Measurements from ENCODE around the gene LMTK3.

Gene LMTK3

DNA sequence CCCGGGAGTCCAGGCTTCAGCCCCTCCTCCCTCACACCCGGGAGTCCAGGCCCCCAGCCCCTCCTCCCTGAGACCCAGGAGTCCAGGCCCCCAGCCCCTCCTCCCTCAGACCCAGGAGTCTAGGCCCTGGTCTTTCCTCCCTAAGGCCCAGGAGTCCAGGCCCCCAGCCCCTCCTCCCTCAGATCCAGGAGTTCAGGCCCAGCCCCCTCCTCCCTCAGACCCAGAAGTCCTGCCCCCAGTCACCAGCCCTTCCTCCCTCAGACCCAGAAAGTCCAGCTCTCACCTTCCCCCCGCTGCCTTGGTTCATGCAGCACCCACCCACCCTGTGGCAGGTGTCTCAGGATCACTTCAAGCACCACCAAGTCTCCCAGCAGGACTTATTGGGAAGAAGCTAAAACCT lies 28.3 kb downstream of the LMTK3 start:
- Mint-ChIP-seq H3K4me1 (ENCODE audit: low read depth in 2 of 2) (peaks cover 13 to 18% of the 10 kb centered on the region in 2 donors), H3K27ac (peak overlapping the region; percentile 27 to 81), H3K9me3 (no peaks in the 10 kb centered on the region), H3K36me3 (ENCODE audit: insufficient read depth) (peaks cover 18% of the 10 kb centered on the region), H3K4me3 (no peak overlapping the region), H3K27me3 (no peaks in the 10 kb centered on the region)
- DNase-seq: no peak
- ATAC-seq (replicated peaks): no peak

DNA sequence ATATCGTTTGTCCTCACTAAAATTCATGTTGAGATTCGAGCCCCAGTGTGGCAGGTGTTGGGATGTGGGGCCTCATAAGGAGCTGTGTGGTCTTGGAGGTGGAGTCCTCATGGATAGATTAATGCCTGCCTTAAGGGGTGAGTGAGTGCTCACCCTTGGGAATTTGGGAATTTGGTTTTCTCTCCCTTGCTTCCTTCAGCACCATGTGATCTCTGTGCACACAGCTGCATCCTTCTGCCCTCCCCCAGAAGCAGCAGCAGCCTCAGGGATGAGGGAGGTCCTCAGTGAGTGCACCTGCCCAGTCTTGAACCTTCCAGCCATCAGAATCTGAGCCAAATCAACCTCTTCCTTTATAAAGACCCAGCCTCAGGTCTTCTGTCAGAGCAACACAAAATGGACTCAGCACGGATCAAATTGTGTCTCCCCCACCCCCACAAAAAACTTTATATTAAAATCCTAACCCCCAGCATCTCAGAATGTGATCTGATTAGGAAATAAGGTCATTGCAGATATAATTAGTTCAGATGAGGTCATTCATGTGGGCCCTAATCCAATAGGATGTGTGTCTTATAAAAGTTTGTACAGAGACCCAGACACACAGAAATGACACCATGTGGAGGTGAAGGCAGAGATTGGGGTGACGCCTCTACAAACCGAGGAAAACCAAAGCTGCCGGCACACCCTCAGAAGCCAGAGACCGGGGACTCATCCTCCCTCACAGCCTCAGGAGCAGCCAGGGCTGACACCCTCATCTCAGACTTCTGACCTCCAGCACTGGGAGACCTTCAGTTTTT lies 29.6 kb downstream of the LMTK3 start:
- no peak for ATAC-seq (replicated peaks)
- Mint-ChIP-seq H3K27ac (peak overlapping the region in 1 of 2 donors; percentile 89), H3K36me3 (ENCODE audit: insufficient read depth) (peaks cover 20% of the 10 kb centered on the region), H3K4me3 (peak overlapping the region; percentile 89 to 94), H3K27me3 (no peaks in the 10 kb centered on the region), H3K4me1 (ENCODE audit: low read depth in 2 of 2) (peaks cover 13 to 18% of the 10 kb centered on the region in 2 donors), H3K9me3 (no peaks in the 10 kb centered on the region)
- DNase-seq: no peak

DNA sequence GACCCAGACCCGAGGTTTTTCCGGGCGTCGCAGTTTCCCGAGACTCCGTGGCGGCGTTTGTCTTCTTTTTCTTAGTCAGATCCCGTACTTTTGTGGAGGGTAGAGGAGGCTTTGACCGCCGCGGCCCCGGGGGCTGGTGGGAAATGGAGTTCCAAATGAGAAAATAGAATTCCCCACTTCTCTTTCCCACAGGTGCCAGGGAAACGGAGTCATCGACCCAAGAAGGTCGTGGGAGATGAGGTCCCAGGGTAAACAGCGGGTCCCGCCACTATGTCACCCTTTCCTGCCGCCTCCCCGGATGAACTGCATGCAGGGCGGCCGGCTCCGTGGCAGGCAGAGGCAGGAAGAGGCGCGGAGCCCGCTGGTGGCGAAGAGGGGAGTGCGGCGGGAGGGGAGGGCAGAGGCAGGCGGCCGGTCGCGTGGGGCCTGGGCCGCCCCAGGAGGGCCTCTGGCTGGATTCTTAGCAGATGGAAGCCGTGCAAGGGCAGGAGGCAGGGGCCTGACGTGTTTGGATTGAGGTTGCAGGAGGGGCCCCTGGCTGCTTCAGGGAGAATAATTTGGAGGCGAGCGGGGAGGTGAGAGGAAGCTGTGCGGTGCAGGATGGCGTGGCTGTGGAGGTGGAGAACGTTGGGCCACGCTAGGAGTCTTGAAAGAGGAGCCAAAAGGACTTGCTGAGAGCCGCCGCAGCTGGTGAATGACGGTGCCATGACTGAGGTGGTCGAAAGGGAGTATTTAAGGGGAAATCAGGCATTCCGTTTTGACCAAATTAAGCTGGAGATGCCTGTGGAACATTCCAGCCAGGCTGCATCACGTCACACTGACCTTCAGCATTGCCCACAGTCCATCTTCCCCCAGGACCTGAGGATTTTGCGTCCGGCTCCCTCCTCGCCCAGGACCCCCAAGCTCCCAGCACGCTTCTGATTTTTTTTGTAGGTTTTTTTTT lies 30.8 kb downstream of the LMTK3 start:
- Mint-ChIP-seq H3K4me1 (ENCODE audit: low read depth in 2 of 2) (peaks cover 13 to 18% of the 10 kb centered on the region in 2 donors), H3K36me3 (ENCODE audit: insufficient read depth) (peaks cover 28% of the 10 kb centered on the region), H3K27ac (peak overlapping the region; percentile 76 to 89), H3K4me3 (peak overlapping the region; percentile 89 to 94), H3K27me3 (no peaks in the 10 kb centered on the region), H3K9me3 (no peaks in the 10 kb centered on the region)
- ATAC-seq (replicated peaks) (peak; percentile 89), DNase-seq (peak; percentile 45 to 49 (median 46))

DNA sequence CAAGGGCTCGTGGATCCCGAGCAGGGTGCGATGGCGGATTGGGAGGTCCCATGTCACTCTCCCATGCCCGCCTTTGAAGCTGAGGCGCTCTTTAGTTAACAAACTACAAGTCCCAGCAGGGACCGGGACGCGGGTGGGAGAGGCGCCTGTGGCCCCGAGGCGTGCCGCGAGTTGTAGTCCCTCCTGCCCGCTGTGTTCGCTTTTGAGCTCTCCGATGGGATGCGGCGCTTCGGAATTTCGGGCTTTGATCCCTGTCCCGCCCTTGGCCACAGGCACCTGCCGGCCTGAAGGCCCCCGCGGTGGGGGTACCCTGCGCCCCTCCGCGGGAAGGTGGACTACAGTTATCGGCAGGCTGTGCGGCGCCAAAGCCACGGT lies 31.5 kb downstream of the LMTK3 start:
- H3K4me3 Mint-ChIP-seq: peak overlapping the region; percentile 89 to 94
- no peaks in the 10 kb centered on the region for H3K9me3 Mint-ChIP-seq
- peaks cover 13 to 18% of the 10 kb centered on the region in 2 donors for H3K4me1 Mint-ChIP-seq (ENCODE audit: low read depth in 2 of 2)
- ATAC-seq (replicated peaks) (peak; percentile 45), DNase-seq (no peak)
- peak overlapping the region; percentile 76 to 89 for H3K27ac Mint-ChIP-seq
- H3K27me3 Mint-ChIP-seq: no peaks in the 10 kb centered on the region
- peaks cover 34% of the 10 kb centered on the region for H3K36me3 Mint-ChIP-seq (ENCODE audit: insufficient read depth)

DNA sequence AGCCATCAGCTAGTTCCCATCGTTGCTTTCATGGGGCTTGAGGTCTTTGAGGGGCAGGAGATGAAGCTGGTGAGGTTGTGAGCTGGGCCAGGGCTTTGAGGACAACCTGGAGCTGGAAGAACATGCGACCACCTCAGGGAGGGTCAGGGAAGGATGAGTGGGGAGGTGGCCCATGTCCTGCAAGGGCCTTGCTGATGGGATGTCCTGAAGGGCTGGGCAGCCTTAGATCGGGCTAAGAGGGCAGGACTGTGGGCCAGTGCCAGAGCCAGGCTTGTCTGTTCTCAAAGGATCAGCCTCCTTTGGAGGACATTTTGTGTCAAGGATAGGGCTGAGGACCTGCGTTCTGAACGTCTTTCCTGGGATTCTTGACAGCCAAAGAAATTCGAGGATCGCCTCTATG lies 31.9 kb downstream of the LMTK3 start:
- DNase-seq (no peak), ATAC-seq (replicated peaks) (no peak)
- Mint-ChIP-seq H3K27ac (peak overlapping the region; percentile 74 to 76), H3K4me3 (peak overlapping the region; percentile 89 to 94), H3K9me3 (no peaks in the 10 kb centered on the region), H3K36me3 (ENCODE audit: insufficient read depth) (peaks cover 37% of the 10 kb centered on the region), H3K4me1 (ENCODE audit: low read depth in 2 of 2) (peaks cover 13 to 18% of the 10 kb centered on the region in 2 donors), H3K27me3 (no peaks in the 10 kb centered on the region)

DNA sequence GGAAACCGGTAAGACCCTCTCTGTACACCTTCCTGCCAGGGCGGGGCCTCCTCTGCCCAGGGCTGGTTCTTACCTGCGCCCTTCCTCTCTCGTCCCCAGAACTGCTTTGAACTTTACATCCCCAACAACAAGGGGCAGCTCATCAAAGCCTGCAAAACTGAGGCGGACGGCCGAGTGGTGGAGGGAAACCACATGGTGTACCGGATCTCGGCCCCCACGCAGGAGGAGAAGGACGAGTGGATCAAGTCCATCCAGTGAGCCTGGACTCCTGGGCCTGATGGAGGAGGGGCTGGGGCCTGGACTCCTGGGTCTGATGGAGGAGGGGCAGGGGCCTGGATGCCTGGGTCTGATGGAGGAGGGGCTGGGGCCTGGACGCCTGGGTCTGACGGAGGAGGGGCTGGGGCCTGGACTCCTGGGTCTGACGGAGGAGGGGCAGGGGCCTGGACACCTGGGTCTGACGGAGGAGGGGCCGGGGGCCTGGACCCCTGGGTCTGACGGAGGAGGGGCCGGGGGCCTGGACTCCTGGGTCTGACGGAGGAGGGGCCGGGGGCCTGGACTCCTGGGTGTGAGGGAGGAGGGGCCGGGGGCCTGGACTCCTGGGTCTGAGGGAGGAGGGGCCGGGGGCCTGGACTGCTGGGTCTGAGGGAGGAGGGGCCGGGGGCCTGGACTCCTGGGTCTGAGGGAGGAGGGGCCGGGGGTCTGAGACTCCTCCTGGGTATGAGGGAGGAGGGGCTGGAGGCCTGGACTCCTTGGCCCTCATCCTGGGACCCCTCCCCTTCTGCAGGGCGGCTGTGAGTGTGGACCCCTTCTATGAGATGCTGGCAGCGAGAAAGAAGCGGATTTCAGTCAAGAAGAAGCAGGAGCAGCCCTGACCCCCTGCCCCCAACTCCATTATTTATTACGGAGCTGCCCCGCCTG lies 33.0 kb downstream of the LMTK3 start:
- Mint-ChIP-seq H3K27ac (peak overlapping the region in 1 of 2 donors; percentile 74), H3K27me3 (no peaks in the 10 kb centered on the region), H3K36me3 (ENCODE audit: insufficient read depth) (peaks cover 40% of the 10 kb centered on the region), H3K4me1 (ENCODE audit: low read depth in 2 of 2) (peaks cover 17 to 21% of the 10 kb centered on the region in 2 donors), H3K4me3 (no peak overlapping the region), H3K9me3 (no peaks in the 10 kb centered on the region)
- ATAC-seq (replicated peaks): no peak
- no peak for DNase-seq

DNA sequence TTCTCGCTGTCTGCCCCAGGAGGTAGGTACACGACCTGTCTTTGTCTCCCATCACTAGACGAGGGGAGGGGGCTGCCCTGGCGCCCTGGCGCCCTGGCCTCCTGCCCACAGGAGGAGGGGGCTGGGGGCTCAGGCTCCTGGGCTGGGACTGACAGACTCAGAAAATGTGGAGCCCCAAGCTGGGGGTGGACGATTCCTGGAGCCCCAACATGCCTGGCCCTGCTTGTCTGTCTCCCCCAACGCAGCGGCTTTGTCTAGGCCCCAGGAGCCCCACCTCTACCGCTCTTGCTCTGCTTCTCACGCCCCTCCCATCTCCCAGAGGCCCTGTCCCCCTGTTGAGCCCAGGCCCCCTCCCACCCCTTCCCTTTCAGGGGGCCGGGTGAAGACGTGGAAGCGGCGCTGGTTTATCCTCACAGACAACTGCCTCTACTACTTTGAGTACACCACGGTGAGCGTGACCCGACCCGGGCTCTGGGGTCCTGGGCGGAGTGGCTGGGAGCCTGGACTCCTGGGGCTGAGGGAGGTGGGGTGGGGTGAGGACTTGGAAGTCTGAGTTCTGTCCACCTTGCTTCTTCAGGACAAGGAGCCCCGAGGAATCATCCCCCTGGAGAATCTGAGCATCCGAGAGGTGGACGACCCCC lies 33.8 kb downstream of the LMTK3 start:
- no peaks in the 10 kb centered on the region for H3K9me3 Mint-ChIP-seq
- H3K27ac Mint-ChIP-seq: no peak overlapping the region
- H3K27me3 Mint-ChIP-seq: no peaks in the 10 kb centered on the region
- no peak for ATAC-seq (replicated peaks)
- DNase-seq: no peak
- peaks cover 46% of the 10 kb centered on the region for H3K36me3 Mint-ChIP-seq (ENCODE audit: insufficient read depth)
- H3K4me1 Mint-ChIP-seq (ENCODE audit: low read depth in 2 of 2): peaks cover 17 to 21% of the 10 kb centered on the region in 2 donors
- no peak overlapping the region for H3K4me3 Mint-ChIP-seq

DNA sequence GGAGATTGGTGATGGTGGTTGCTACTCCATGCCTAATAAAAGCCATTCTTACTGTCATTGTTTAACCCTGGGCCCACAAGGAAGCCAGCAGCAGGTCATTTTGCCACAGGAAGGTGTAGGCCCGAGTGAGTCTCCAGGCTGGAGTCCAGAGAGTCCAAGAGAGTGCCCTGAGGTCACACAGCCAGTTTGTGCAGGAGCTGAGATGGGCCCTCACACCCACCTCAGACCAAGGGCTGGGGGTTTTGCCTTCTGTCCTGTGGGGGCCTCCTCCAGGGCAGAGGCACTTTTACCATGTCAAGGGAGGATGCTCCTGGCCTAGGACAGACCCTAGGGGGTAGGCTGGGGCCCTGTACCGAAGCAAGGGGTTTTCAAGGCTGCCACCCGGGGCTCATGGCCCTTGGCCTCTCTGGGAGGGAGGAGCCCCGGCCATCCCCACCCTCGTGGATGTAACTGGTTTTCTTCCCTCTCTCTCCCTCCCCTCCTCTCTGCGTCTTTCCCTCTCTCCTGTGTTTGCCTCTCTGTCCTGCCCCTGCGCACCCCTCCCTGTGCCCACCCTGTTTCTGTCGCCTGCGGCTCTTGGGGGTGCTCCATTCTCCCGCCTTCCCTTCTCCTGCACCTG lies 34.5 kb downstream of the LMTK3 start:
- H3K4me1 Mint-ChIP-seq (ENCODE audit: low read depth in 2 of 2): peaks cover 17 to 25% of the 10 kb centered on the region in 2 donors
- no peak for DNase-seq

DNA sequence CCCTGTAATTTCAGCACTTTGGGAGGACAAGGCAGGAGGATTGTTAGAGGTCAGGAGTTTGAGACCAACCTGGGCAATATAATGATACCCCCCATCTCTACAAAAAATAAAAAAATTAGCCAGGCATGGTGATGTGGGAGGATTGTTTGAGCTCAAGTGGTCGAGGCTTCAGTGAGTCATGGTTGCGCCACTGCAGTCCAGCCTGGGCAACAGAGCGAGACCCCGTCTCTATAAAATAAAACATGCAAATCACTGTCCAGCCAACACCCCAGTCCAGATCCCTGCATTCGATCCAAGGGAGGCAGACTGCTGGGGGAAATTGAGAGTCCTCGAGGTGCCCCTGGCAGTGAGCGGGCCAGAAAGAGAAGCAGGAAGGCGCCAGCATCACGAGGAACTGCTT lies 35.5 kb downstream of the LMTK3 start:
- H3K27me3 Mint-ChIP-seq: no peaks in the 10 kb centered on the region
- no peak overlapping the region for H3K4me3 Mint-ChIP-seq
- peak overlapping the region in 1 of 2 donors; percentile 51 for H3K27ac Mint-ChIP-seq
- DNase-seq (no peak), ATAC-seq (replicated peaks) (no peak)
- peaks cover 52% of the 10 kb centered on the region for H3K36me3 Mint-ChIP-seq (ENCODE audit: insufficient read depth)
- H3K4me1 Mint-ChIP-seq (ENCODE audit: low read depth in 2 of 2): peaks cover 17 to 23% of the 10 kb centered on the region in 2 donors
- no peaks in the 10 kb centered on the region for H3K9me3 Mint-ChIP-seq

More for the DNA sequence above, 34.5 kb downstream of the LMTK3 start:
- H3K36me3 Mint-ChIP-seq (ENCODE audit: insufficient read depth): peaks cover 52% of the 10 kb centered on the region
- no peak overlapping the region for H3K27ac Mint-ChIP-seq
- H3K4me3 Mint-ChIP-seq: no peak overlapping the region
- H3K9me3 Mint-ChIP-seq: no peaks in the 10 kb centered on the region
- ATAC-seq (replicated peaks): no peak
- no peaks in the 10 kb centered on the region for H3K27me3 Mint-ChIP-seq

DNA sequence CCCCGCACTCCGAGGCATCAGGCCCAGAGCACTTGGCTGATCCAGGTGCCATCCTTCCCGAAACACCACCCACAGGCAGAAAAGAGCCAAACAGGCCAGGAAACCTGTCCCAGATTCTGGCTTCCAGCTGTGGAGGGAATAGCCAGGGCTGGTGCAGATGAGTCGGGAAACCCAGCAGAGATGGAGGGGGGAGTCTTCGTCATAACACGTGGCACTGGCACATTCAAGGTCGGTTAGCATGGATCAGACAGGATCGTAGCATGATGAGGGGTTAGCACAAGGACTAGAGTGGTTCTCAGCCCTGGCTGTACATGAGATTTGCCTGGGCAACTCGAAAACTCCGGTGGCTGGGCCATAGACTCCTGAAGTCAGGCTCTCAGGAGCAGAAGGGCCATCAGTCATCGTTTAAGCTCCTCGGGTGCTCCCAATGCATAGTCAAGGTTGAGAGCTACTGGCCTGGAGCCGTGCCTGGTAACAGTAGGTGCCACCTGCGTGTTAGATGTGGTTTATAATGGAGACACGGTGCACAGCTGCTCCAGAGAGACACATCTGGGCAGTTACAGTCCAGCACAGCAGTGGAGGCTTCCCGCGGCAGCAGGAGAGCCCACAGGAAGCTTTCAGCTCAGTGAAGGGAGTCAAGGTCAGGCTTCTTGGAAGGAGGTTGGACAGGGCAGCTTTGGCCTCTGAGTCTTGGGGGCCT lies 36.1 kb downstream of the LMTK3 start:
- DNase-seq (no peak), ATAC-seq (replicated peaks) (no peak)
- Mint-ChIP-seq H3K27ac (peak overlapping the region in 1 of 2 donors; percentile 51), H3K9me3 (no peaks in the 10 kb centered on the region), H3K36me3 (ENCODE audit: insufficient read depth) (peaks cover 51% of the 10 kb centered on the region), H3K4me3 (no peak overlapping the region), H3K27me3 (no peaks in the 10 kb centered on the region), H3K4me1 (ENCODE audit: low read depth in 2 of 2) (peaks cover 13 to 21% of the 10 kb centered on the region in 2 donors)

DNA sequence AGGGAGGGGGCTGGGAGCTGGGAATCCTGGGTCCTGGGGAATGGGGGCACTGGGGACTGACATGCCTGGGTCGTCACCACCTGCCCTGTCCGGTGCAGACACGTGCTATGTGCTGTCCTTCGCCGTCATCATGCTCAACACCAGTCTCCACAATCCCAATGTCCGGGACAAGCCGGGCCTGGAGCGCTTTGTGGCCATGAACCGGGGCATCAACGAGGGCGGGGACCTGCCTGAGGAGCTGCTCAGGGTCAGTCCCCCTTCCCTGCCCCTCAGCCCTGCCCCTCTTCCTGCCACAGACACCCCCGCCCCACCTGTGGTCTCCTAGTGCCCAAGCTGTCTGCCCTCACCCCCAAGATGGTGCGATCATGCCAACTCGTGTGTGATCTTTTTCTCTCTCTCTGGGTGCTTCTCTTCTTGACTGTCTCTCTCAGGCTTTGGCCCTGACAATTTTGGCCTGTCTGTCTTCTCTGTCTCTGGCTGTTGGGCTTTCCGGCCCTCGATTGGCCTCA lies 37.5 kb downstream of the LMTK3 start:
- H3K36me3 Mint-ChIP-seq (ENCODE audit: insufficient read depth): peaks cover 46% of the 10 kb centered on the region
- H3K4me1 Mint-ChIP-seq (ENCODE audit: low read depth in 2 of 2): peaks cover 12 to 19% of the 10 kb centered on the region in 2 donors
- ATAC-seq (replicated peaks) (no peak), DNase-seq (no peak)
- peak overlapping the region in 1 of 2 donors; percentile 31 for H3K4me3 Mint-ChIP-seq
- peak overlapping the region; percentile 74 to 89 for H3K27ac Mint-ChIP-seq
- H3K27me3 Mint-ChIP-seq: no peaks in the 10 kb centered on the region
- H3K9me3 Mint-ChIP-seq: no peaks in the 10 kb centered on the region

All from effector memory CD8-positive, alpha-beta T cell (primary cell).